Vagina (tissue), 2 donors: Measurements from ENCODE around the gene C1QL1.

Source experiments
- POLR2A ChIP-seq, 2 donors: fragments of 450-650 bp; IDR thresholded peaks; one replicate each; pipeline ENCODE4 v1.6.1; 2017; ENCODE audit warnings: antibody characterized with exemption in 2 of 2, mild to moderate bottlenecking in 2 of 2, moderate library complexity in 2 of 2
- POLR2AphosphoS5 ChIP-seq, 2 donors: sonication (generic); formaldehyde crosslinking; IDR thresholded peaks; one replicate each; pipeline ENCODE4 v1.9.0; 2017; ENCODE audit warnings: antibody characterized with exemption in 2 of 2, mild to moderate bottlenecking in 2 of 2, low read depth in 1 of 2; ENCODE audit not compliant: insufficient read depth in 1 of 2
- TF ChIP-seq, protein P1 (sequence below), 3 experiments: fragments of 450-650 bp in 2 of 3; fragments of 200-600 bp in 1 of 3; sonication (generic) in 1 of 3; IDR thresholded peaks; one replicate each; pipeline ENCODE4 v1.5.1; 2017 to 2019; ENCODE audit warnings: antibody characterized with exemption in 3 of 3, mild to moderate bottlenecking in 2 of 3, moderate library complexity in 2 of 3

DNA sequence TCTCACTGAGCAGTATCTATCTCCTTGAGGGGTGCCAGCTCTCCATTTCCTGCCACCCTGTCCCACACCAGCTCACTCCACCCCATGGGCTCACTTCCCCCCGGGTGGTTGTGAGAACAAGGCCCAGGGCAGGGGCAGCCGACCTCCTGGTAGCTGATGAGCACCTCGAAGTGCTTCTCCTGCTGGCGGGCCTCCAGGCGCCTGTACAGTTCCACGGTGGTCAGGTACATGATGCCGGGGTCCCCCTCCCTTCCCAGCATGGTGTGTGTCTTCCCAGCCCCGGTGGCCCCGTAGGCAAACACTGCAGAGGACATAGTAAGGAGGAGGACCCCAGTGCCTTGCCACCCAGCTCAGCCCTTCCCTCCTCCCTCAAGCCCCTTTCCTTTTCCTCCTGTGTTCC lies 33.0 kb downstream of the C1QL1 start:
- TF ChIP-seq POLR2A (IDR thresholded peaks at IDR 0.05) = no peak
- TF ChIP-seq, protein P1, sequence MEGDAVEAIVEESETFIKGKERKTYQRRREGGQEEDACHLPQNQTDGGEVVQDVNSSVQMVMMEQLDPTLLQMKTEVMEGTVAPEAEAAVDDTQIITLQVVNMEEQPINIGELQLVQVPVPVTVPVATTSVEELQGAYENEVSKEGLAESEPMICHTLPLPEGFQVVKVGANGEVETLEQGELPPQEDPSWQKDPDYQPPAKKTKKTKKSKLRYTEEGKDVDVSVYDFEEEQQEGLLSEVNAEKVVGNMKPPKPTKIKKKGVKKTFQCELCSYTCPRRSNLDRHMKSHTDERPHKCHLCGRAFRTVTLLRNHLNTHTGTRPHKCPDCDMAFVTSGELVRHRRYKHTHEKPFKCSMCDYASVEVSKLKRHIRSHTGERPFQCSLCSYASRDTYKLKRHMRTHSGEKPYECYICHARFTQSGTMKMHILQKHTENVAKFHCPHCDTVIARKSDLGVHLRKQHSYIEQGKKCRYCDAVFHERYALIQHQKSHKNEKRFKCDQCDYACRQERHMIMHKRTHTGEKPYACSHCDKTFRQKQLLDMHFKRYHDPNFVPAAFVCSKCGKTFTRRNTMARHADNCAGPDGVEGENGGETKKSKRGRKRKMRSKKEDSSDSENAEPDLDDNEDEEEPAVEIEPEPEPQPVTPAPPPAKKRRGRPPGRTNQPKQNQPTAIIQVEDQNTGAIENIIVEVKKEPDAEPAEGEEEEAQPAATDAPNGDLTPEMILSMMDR (IDR thresholded peaks at IDR 0.05) = no peak
- TF ChIP-seq POLR2AphosphoS5 (IDR thresholded peaks at IDR 0.05; ENCODE audit: insufficient read depth in 1 of 2, low read depth in 1 of 2) = no peak
